Fibroblast of the aortic adventitia (primary cell): ENCODE data around the gene SGPP1. TPM values are rescaled to one million over a fixed set of nuclear protein-coding genes. Genes with fewer than 3 reads are reported as not detected.
"Not testable (repeated sequence)": the region's sequence is repeated elsewhere in the genome, so short reads cannot be mapped to it uniquely, and the experiment has no call there.

ENCODE experiments used
- DNase-seq: peaks from one replicate; pipeline ENCODE4 v3.0.0-alpha.2; 2010; ENCODE audit warnings: low read depth
- H3K4me3 ChIP-seq: 2 replicates; pipeline ENCODE4 v1.5.1; 2011; ENCODE audit warnings: low read depth, mild to moderate bottlenecking, control low read depth, low read length, moderate library complexity
- total RNA-seq: library from RNA; depleted of rRNA; stranded (reverse); fragments of >200 nt; gene quantifications from 2 replicates; pipeline ENCODE4 v1.2.3, GENCODE V29; 2012; ENCODE audit warnings: low replicate concordance
- TF ChIP-seq, protein P1 (sequence below): IDR thresholded peaks from 2 replicates; pipeline ENCODE4 v1.5.1; 2011; ENCODE audit warnings: mild to moderate bottlenecking, low read length, control low read depth, inconsistent platforms; ENCODE audit not compliant: insufficient read depth

The SGPP1 gene
- total RNA-seq, 1 donor = 34.4 TPM

DNA sequence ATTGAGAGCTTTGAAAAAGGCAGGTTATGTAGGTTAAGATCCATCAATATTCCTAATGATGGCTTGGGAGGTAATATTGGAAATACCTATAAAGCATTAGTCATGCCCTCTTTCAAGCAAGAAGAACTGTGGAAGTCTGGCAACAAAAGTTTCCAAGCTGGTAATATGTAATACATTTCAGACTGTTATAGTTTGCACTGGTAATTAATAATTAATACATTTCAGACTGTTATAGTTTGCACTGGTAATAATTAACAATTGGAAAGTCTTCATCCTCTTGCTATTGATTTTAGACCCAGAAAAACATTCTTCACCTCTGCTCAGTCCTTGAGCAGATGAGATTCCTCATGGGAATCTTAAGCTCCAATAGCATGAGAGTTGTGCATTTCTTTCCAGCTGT, 57.2 kb downstream of the SGPP1 start:
- DNase-seq = no peak
- no peak overlapping the region for H3K4me3 ChIP-seq
- TF ChIP-seq, protein P1, sequence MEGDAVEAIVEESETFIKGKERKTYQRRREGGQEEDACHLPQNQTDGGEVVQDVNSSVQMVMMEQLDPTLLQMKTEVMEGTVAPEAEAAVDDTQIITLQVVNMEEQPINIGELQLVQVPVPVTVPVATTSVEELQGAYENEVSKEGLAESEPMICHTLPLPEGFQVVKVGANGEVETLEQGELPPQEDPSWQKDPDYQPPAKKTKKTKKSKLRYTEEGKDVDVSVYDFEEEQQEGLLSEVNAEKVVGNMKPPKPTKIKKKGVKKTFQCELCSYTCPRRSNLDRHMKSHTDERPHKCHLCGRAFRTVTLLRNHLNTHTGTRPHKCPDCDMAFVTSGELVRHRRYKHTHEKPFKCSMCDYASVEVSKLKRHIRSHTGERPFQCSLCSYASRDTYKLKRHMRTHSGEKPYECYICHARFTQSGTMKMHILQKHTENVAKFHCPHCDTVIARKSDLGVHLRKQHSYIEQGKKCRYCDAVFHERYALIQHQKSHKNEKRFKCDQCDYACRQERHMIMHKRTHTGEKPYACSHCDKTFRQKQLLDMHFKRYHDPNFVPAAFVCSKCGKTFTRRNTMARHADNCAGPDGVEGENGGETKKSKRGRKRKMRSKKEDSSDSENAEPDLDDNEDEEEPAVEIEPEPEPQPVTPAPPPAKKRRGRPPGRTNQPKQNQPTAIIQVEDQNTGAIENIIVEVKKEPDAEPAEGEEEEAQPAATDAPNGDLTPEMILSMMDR = no peak

GRCh38 chr14:63666335-63666734, 61.5 kb downstream of the SGPP1 start:
- no peak for DNase-seq
- H3K4me3 ChIP-seq = no peak overlapping the region
- TF ChIP-seq, protein P1 = no peak

GRCh38 chr14:63663428-63664341, 64.2 kb downstream of the SGPP1 start:
- H3K4me3 ChIP-seq = no peak overlapping the region
- DNase-seq = no peak
- TF ChIP-seq, protein P1 = no peak

GRCh38 chr14:63662776-63663175, 65.1 kb downstream of the SGPP1 start:
- no peak for DNase-seq
- no peak overlapping the region for H3K4me3 ChIP-seq
- TF ChIP-seq, protein P1 = no peak

GRCh38 chr14:63661881-63662280, 66.0 kb downstream of the SGPP1 start:
- not testable (repeated sequence) for DNase-seq, H3K4me3 ChIP-seq

- no peak for DNase-seq
- TF ChIP-seq, protein P1 = no peak
- no peak overlapping the region for H3K4me3 ChIP-seq
Measured at GRCh38 chr14:63659726-63660125, 68.1 kb downstream of the SGPP1 start.

DNA sequence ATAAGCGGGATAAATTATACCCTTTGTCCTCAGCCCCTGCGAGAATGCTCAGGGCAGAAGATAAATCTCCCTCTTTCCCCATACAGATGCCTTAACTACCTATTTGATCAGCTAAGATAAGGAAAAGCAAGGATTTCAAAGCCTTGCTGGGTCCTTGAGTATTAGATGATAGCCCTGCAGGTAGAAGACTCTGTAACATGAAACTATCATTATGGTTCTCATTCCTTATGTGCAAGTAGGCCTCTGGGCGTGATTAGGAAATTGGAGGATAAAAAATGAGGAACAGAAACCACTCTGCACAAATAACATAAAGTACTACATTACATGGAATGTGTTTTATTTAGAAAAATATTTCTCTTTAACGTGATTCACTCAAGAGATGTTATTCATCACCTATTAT, 71.7 kb downstream of the SGPP1 start:
- TF ChIP-seq, protein P1 = no peak
- DNase-seq = no peak
- no peak overlapping the region for H3K4me3 ChIP-seq
